Measurements from ENCODE around the gene PLEKHM2. TPM values are rescaled to one million over a fixed set of nuclear protein-coding genes. Genes with fewer than 3 reads are reported as not detected.

The PLEKHM2 gene
- polyA plus RNA-seq, 1 donor (not counting 4 experiments of a cell fraction or from before 2014, with no cell fraction given): 30.0 TPM

- Histone ChIP-seq H3K9me1 (ENCODE audit: control insufficient read depth, extremely low read depth, insufficient read depth, low read length) (no peaks in the 10 kb centered on the region), H3K9me3 (ENCODE audit: control insufficient read depth, low read depth, low read length) (no peaks in the 10 kb centered on the region), H3K27me3 (ENCODE audit: control insufficient read depth, extremely low read depth, insufficient read depth, low read length) (no peaks in the 10 kb centered on the region), H3K27ac (ENCODE audit: control insufficient read depth, insufficient read depth, low read length) (no peak overlapping the region), H3K79me2 (ENCODE audit: control insufficient read depth, insufficient read depth, low read length) (no peaks in the 10 kb centered on the region), H3K4me2 (ENCODE audit: control insufficient read depth, extremely low read depth, insufficient read depth, low read depth, low read length) (no peak overlapping the region), H3K36me3 (ENCODE audit: control insufficient read depth in 2 of 2, extremely low read depth in 1 of 2, insufficient read depth in 2 of 2, low read length in 2 of 2) (peaks cover 43 to 44% of the 10 kb centered on the region in 2 experiments), H4K20me1 (ENCODE audit: control insufficient read depth, extremely low read depth, insufficient read depth, low read length) (no peaks in the 10 kb centered on the region), H3K4me1 (ENCODE audit: control insufficient read depth, extremely low read depth, insufficient read depth, low read length) (peaks cover 10% of the 10 kb centered on the region), H3K9ac (ENCODE audit: control insufficient read depth, extremely low read depth, insufficient read depth, low read length) (no peak overlapping the region), H3K4me3 (ENCODE audit: control insufficient read depth in 2 of 3, extremely low read depth in 1 of 3, insufficient read depth in 2 of 3, low read depth in 1 of 3, low read length in 3 of 3) (no peak overlapping the region), H2AFZ (ENCODE audit: control insufficient read depth, low read length) (no peak overlapping the region)
- TF ChIP-seq CTCF (optimal IDR thresholded peaks at IDR 0.05 in 1 of 3, IDR thresholded peaks at IDR 0.05 in 1 of 3, conservative IDR thresholded peaks at IDR 0.05 in 1 of 3; ENCODE audit: extremely low read depth in 1 of 3, insufficient read depth in 2 of 3, low read length in 3 of 3) (no peak), EZH2 (IDR thresholded peaks at IDR 0.05; ENCODE audit: low read length) (no peak)
- FAIRE-seq (no peak), DNase-seq (ENCODE audit: low read depth, low spot score) (no peak)
- dilution Hi-C loops (cut with MboI; ENCODE audit: extremely low pct_ligation_motif_present, low sequenced_read_pairs): no loop called here
These were observed 47.9 kb downstream of the PLEKHM2 start for GRCh38 chr1:15731735-15732685.

- Histone ChIP-seq H3K27me3 (ENCODE audit: control insufficient read depth, extremely low read depth, insufficient read depth, low read length) (no peaks in the 10 kb centered on the region), H3K36me3 (ENCODE audit: control insufficient read depth in 2 of 2, extremely low read depth in 1 of 2, insufficient read depth in 2 of 2, low read length in 2 of 2) (peaks cover 37 to 40% of the 10 kb centered on the region in 2 experiments), H3K9me1 (ENCODE audit: control insufficient read depth, extremely low read depth, insufficient read depth, low read length) (no peaks in the 10 kb centered on the region), H3K4me3 (ENCODE audit: control insufficient read depth in 2 of 3, extremely low read depth in 1 of 3, insufficient read depth in 2 of 3, low read depth in 1 of 3, low read length in 3 of 3) (no peak overlapping the region), H3K9ac (ENCODE audit: control insufficient read depth, extremely low read depth, insufficient read depth, low read length) (no peak overlapping the region), H3K9me3 (ENCODE audit: control insufficient read depth, low read depth, low read length) (no peaks in the 10 kb centered on the region), H3K27ac (ENCODE audit: control insufficient read depth, insufficient read depth, low read length) (no peak overlapping the region), H2AFZ (ENCODE audit: control insufficient read depth, low read length) (no peak overlapping the region), H3K4me2 (ENCODE audit: control insufficient read depth, extremely low read depth, insufficient read depth, low read depth, low read length) (no peak overlapping the region), H4K20me1 (ENCODE audit: control insufficient read depth, extremely low read depth, insufficient read depth, low read length) (no peaks in the 10 kb centered on the region), H3K4me1 (ENCODE audit: control insufficient read depth, extremely low read depth, insufficient read depth, low read length) (peaks cover 10% of the 10 kb centered on the region), H3K79me2 (ENCODE audit: control insufficient read depth, insufficient read depth, low read length) (no peaks in the 10 kb centered on the region)
- DNase-seq (ENCODE audit: low read depth, low spot score) (no peak), FAIRE-seq (no peak)
- dilution Hi-C loops (cut with MboI; ENCODE audit: extremely low pct_ligation_motif_present, low sequenced_read_pairs): no loop called here
- TF ChIP-seq CTCF (optimal IDR thresholded peaks at IDR 0.05 in 1 of 3, IDR thresholded peaks at IDR 0.05 in 1 of 3, conservative IDR thresholded peaks at IDR 0.05 in 1 of 3; ENCODE audit: extremely low read depth in 1 of 3, insufficient read depth in 2 of 3, low read length in 3 of 3): no peak
- TF ChIP-seq EZH2 (IDR thresholded peaks at IDR 0.05; ENCODE audit: low read length): no peak
These were observed 48.6 kb downstream of the PLEKHM2 start for GRCh38 chr1:15732686-15733081.

All from keratinocyte (primary cell).